HG03378 (cell line): Measurements from ENCODE around the gene CCM2.
"Not testable (repeated sequence)": the region's sequence is repeated elsewhere in the genome, so short reads cannot be mapped to it uniquely, and the experiment has no call there.

Experiments used
- ATAC-seq: cut with Tn5 transposase; IDR thresholded peaks from one replicate; pipeline ENCODE4 v1.9.1; 2021; ENCODE audit warnings: mild to moderate bottlenecking, moderate library complexity; ENCODE audit not compliant: unreplicated experiment

The CCM2 gene

GRCh38 chr7:44999245-45000092 lies 532 bp upstream of the CCM2 start:
- ATAC-seq, result peak; percentile 46

- peak; percentile 43 for ATAC-seq
Measured at GRCh38 chr7:45001138-45001694, 1.2 kb downstream of the CCM2 start.

GRCh38 chr7:45001826-45002225 lies 1.8 kb downstream of the CCM2 start:
- no peak for ATAC-seq

DNA sequence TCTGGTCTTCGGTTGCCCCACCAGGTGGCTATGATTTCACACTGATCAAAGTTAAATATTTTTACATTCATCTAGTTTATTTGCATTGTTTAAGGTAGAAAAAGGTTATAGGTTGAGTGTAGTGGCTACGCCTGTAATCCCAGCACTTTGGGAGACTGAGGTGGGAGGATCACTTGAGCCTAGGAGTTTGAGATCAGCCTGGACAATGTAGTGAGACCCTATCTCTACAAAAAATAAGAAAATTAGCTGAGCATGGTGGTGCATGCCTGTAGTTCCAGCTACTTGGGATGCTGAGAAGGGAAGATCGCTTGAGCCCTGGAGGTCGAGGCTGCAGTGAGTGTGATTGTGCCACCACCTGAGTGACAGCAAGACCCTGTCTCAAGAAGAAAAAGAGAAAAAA lies 3.8 kb downstream of the CCM2 start:
- no peak for ATAC-seq

DNA sequence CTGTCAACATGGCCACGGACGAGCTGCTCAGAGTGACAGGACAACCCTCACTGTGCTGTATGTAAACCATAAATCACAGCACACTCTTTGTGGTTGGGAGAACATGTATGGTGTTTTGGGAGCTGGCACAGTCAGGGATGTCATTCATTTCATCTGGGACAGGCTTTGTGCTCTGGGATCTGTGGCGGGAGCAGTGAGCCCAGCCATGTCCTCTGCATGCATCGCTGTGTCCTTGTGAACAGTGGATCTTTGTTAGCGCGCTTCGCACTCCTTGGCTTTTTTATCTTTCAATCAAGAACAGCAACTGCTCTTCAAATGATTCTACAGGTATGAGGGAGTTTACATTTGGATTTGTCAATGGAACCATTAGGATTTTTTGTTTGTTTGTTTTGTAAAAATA lies 7.1 kb downstream of the CCM2 start:
- no peak for ATAC-seq

GRCh38 chr7:45007571-45008328 lies 7.7 kb downstream of the CCM2 start:
- peak; percentile 75 for ATAC-seq

GRCh38 chr7:45013465-45013967 lies 13.5 kb downstream of the CCM2 start:
- ATAC-seq, result no peak

DNA sequence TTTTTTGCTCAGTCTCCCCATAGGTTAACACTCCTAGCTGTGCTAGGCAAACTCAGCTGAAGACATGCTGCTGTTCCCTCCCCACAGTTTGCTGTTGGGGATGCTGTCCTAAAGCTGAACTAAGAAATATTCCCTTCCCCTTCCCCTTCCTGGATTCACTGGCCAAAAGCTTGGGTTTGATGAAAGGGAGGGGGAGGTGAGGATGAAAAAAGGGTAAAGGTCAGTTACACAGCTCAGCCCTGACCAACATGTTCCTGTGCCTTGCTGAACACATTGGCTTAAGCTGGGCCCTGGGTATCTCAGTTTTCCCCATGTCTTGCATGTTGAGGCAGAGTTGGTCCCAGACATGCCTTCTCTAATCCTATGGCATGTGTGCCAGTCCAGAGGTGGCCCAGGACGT lies 15.3 kb downstream of the CCM2 start:
- ATAC-seq, result no peak

- no peak for ATAC-seq
Measured at GRCh38 chr7:45017253-45017652, 17.3 kb downstream of the CCM2 start.

DNA sequence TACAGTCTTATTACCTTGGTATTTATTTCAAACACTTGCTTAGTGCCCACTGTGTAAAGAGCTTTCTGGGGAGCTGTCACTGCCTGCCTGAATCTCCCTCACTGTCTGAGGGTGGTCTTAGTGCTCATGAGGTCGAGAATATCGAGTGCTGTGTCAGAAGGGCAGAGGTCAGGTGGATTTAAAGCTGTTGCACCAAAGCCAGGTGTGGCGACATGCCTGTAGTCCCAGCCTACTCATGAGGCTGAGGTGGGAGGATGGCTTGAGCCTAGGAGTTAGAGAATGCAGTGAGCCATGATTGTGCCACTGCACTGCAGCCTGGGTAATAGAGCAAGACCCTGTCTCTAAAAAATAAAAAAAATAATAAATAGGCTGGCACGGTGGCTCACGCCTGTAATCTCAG lies 20.9 kb downstream of the CCM2 start:
- ATAC-seq, result no peak

- no peak for ATAC-seq
Measured at GRCh38 chr7:45021604-45022296, 21.7 kb downstream of the CCM2 start.

GRCh38 chr7:45024126-45024744 lies 24.2 kb downstream of the CCM2 start:
- ATAC-seq, result no peak

DNA sequence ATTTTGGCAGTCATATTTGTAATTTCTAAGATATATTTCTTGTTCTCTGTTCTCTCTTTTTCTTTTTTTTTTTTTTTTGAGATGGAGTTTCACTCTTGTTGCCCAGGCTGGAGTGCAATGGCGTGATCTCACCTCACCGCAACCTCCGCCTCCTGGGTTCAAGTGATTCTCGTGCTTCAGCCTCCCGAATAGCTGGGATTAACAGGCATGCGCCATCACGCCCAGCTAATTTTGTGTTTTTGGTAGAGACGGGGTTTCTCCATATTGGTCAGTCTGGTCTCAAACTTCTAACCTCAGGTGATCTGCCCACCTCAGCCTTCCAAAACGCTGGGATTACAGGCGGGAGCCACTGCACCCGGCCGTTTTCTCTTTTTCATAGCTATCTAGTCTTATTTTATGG lies 25.5 kb downstream of the CCM2 start:
- not testable (repeated sequence) for ATAC-seq

DNA sequence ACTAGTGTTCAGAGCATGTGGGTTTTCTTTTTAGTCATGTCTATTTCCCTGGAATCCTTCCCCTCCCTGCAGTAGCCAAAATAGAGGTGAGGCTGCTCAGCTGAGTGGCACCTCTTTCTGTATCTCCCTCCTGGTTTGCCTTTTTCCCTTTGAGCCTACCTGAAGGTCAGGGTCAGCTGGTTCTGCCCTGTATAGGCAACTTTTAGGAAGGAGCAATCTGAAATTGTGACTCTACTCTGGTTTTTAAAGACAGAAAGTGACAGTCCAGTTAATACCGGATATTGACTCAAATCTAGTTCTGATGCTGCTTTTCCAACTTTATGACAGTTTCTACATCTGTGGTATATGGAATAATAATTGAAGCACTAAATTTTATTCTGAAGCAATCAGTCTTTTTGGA lies 26.0 kb downstream of the CCM2 start:
- ATAC-seq, result no peak

DNA sequence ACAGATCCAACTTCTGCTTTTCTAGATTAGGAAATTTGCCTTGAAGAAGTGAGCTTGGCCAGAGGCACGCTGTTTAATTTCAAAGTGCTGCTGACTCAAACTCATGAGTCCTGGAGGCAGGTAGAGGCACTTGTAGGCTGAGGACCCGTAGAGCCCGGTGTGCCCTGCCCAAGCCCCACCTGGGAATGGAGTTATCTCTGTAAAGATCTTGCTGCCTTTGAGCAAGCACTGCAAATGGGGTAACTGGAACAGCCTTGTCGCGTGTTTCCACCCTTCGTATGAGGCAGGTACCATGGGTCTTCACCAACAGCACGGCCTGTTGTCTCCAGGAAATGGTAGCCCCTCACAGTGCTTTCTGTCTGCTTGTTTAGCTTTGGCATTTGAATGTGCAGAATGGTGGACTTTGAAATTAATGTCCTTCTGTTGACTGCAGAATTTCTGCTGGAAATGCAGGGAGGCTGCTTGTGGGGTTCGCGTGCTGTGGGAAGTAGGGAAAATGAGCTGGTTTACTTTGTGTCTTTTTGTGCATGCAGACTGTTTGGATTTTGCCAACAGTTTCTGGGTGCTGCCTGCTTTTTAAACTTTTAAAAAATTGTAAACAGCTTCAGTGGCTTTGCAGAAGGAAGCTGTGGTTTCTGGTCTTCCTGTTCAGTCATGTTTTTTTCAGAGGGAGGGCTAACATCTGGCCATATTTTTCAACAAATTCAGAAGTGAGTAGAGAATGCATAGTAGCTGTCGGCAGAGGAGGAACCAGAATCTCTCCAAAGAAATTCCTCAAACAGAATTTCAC lies 27.2 kb downstream of the CCM2 start:
- peak; percentile 54 for ATAC-seq

- ATAC-seq, result peak; percentile 9
Measured at GRCh38 chr7:45027774-45028114, 27.7 kb downstream of the CCM2 start.

- ATAC-seq, result no peak
Measured at GRCh38 chr7:45028138-45028919, 28.3 kb downstream of the CCM2 start.

DNA sequence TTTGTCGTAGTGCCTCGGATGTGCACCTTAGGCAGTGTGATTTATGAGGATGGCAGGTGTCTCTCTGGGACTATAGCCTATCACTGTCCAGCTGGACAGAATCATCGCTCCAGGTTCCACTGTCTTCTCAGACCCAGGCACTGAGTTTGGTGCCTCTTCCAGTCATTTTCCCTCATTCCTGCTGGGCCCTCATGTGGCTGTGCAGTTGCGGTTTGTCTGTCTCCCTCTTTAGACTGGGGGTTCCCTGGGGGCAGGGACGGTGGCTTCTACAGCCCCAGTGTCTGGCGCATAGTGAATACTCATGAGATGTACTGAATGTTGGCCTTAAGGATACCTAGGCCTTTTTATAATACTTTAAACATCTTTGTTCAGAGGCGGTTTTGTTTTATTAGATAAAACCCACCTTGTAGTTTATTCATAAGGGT lies 28.9 kb downstream of the CCM2 start:
- no peak for ATAC-seq

DNA sequence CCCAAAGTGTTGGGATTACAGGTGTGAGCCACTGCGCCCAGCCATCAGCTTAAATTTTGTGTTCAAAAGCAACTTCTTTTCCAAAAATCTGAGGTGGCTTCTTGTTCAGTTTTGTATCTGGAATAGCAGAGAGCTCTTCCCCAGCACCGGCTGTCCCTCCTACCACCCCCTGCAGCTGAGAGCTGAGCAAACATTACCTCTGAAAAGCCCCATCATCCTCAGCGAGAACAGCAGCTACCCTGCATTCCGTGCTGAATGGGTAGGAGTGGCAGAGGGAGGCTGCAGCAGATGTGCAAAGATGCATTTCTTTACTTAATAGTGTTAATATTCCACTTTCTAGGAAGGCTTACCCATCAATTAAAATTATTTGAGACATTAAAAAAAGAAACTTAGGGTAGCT lies 31.8 kb downstream of the CCM2 start:
- no peak for ATAC-seq
